ENCODE measurements around the gene MYRIP.
"Not testable (repeated sequence)": the region's sequence is repeated elsewhere in the genome, so short reads cannot be mapped to it uniquely, and the experiment has no call there.

Gene MYRIP

DNA sequence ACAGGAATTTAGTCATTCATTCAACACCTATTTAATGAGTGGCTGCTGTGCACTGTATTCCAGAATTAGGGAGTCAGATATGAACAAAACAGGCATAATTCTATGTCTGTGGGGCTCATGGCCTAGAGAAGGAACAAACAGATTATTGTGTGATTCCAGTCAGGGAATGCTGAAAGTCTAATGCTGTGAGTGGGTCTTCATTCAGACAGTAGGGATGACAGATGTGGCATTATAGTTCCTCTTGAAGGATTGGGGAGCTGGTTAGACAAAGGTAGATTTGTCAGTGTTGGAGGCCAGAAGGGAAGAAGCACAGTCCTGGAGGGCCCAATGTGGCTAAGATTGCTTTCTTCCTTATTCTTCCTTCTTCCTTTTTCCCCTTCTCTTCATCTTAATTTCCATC, 273.7 kb downstream of the MYRIP start:
- Histone ChIP-seq H2AK5ac (ENCODE audit: low read length, severe bottlenecking) (peak overlapping the region; percentile 19), H2BK12ac (ENCODE audit: low read length in 2 of 2) (no peak overlapping the region), H4K91ac (ENCODE audit: low read length) (no peak overlapping the region), H2AFZ (ENCODE audit: low read depth, low read length) (no peak overlapping the region), H2BK5ac (ENCODE audit: low read depth, low read length, poor library complexity, severe bottlenecking) (no peak overlapping the region), H3K4me3 (ENCODE audit: insufficient read depth in 1 of 2, low read depth in 1 of 2, low read length in 2 of 2) (no peak overlapping the region), H3K27ac (ENCODE audit: low read length, poor library complexity, severe bottlenecking) (no peak overlapping the region), H3K79me1 (replicated peaks; ENCODE audit: low read length, poor library complexity, severe bottlenecking) (no peaks in the 10 kb centered on the region), H2BK120ac (ENCODE audit: low read depth, low read length) (no peak overlapping the region), H3K23ac (ENCODE audit: low read length in 2 of 2) (no peak overlapping the region), H3K4me1 (ENCODE audit: control insufficient read depth, insufficient read depth, low read depth, low read length) (peaks cover 18% of the 10 kb centered on the region), H3K9me3 (ENCODE audit: control insufficient read depth, low read length) (peaks cover 10% of the 10 kb centered on the region), H3K36me3 (ENCODE audit: control insufficient read depth in 1 of 2, insufficient read depth in 2 of 2, low read depth in 1 of 2, low read length in 2 of 2) (no peaks in the 10 kb centered on the region), H3K18ac (ENCODE audit: low read depth in 1 of 2, low read length in 2 of 2) (no peak overlapping the region), H3K27me3 (ENCODE audit: control insufficient read depth in 1 of 2, insufficient read depth in 1 of 2, low read length in 2 of 2) (no peaks in the 10 kb centered on the region), H3K9ac (ENCODE audit: low read length) (no peak overlapping the region), H3K4ac (ENCODE audit: low read depth in 1 of 2, low read length in 2 of 2) (no peak overlapping the region), H4K8ac (ENCODE audit: low read length) (no peak overlapping the region), H3K14ac (ENCODE audit: low read length in 2 of 2) (no peak overlapping the region), H3K4me2 (ENCODE audit: low read length, poor library complexity, severe bottlenecking) (no peak overlapping the region), H2BK15ac (ENCODE audit: low read depth, poor library complexity, severe bottlenecking) (no peak overlapping the region)
- DNase-seq: no peak

DNA sequence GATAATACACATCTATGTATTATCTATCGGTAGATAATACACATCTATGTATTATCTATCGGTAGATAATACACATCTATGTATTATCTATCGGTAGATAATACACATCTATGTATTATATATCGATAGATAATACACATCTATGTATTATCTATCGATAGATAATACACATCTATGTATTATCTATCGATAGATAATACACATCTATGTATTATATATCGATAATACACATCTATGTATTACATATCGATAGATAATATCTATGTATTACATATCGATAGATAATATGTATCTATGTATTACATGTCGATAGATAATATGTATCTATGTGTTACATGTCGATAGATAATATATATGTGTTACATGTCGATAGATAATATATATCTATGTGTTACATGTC, 275.0 kb downstream of the MYRIP start:
- not testable (repeated sequence) for H3K23ac ChIP-seq (ENCODE audit: low read length in 2 of 2); H2BK120ac ChIP-seq (ENCODE audit: low read depth, low read length); H3K36me3 ChIP-seq (ENCODE audit: control insufficient read depth in 1 of 2, insufficient read depth in 2 of 2, low read depth in 1 of 2, low read length in 2 of 2); H2AK5ac ChIP-seq (ENCODE audit: low read length, severe bottlenecking); H2BK5ac ChIP-seq (ENCODE audit: low read depth, low read length, poor library complexity, severe bottlenecking); H3K9ac ChIP-seq (ENCODE audit: low read length); H3K27me3 ChIP-seq (ENCODE audit: control insufficient read depth in 1 of 2, insufficient read depth in 1 of 2, low read length in 2 of 2); H2AFZ ChIP-seq (ENCODE audit: low read depth, low read length); H3K79me1 ChIP-seq (replicated peaks; ENCODE audit: low read length, poor library complexity, severe bottlenecking); H3K18ac ChIP-seq (ENCODE audit: low read depth in 1 of 2, low read length in 2 of 2); H2BK12ac ChIP-seq (ENCODE audit: low read length in 2 of 2); H3K4me3 ChIP-seq (ENCODE audit: insufficient read depth in 1 of 2, low read depth in 1 of 2, low read length in 2 of 2); H3K14ac ChIP-seq (ENCODE audit: low read length in 2 of 2); H4K91ac ChIP-seq (ENCODE audit: low read length); DNase-seq; H4K8ac ChIP-seq (ENCODE audit: low read length); H2BK15ac ChIP-seq (ENCODE audit: low read depth, poor library complexity, severe bottlenecking); H3K27ac ChIP-seq (ENCODE audit: low read length, poor library complexity, severe bottlenecking); H3K4ac ChIP-seq (ENCODE audit: low read depth in 1 of 2, low read length in 2 of 2); H3K4me2 ChIP-seq (ENCODE audit: low read length, poor library complexity, severe bottlenecking)
- no CpG with 5 or more reads among the region's 12 CpGs for WGBS
- Histone ChIP-seq H3K4me1 (ENCODE audit: control insufficient read depth, insufficient read depth, low read depth, low read length) (peaks cover 18% of the 10 kb centered on the region), H3K9me3 (ENCODE audit: control insufficient read depth, low read length) (peaks cover 10% of the 10 kb centered on the region)

GRCh38 chr3:40086890-40087883, 277.8 kb downstream of the MYRIP start:
- H4K8ac ChIP-seq (ENCODE audit: low read length): no peak overlapping the region
- no peak overlapping the region for H3K4ac ChIP-seq (ENCODE audit: low read depth in 1 of 2, low read length in 2 of 2)
- no peak overlapping the region for H2BK5ac ChIP-seq (ENCODE audit: low read depth, low read length, poor library complexity, severe bottlenecking)
- H3K14ac ChIP-seq (ENCODE audit: low read length in 2 of 2): no peak overlapping the region
- no peak overlapping the region for H3K18ac ChIP-seq (ENCODE audit: low read depth in 1 of 2, low read length in 2 of 2)
- no peak overlapping the region for H2BK15ac ChIP-seq (ENCODE audit: low read depth, poor library complexity, severe bottlenecking)
- no peak overlapping the region for H4K91ac ChIP-seq (ENCODE audit: low read length)
- H3K36me3 ChIP-seq (ENCODE audit: control insufficient read depth in 1 of 2, insufficient read depth in 2 of 2, low read depth in 1 of 2, low read length in 2 of 2): no peaks in the 10 kb centered on the region
- H3K9me3 ChIP-seq (ENCODE audit: control insufficient read depth, low read length): no peaks in the 10 kb centered on the region
- H2AK5ac ChIP-seq (ENCODE audit: low read length, severe bottlenecking): peak overlapping the region; percentile 83
- no peak overlapping the region for H2AFZ ChIP-seq (ENCODE audit: low read depth, low read length)
- no peak overlapping the region for H2BK120ac ChIP-seq (ENCODE audit: low read depth, low read length)
- H3K79me1 ChIP-seq (replicated peaks; ENCODE audit: low read length, poor library complexity, severe bottlenecking): no peaks in the 10 kb centered on the region
- peak overlapping the region; percentile 64 for H3K27ac ChIP-seq (ENCODE audit: low read length, poor library complexity, severe bottlenecking)
- H3K9ac ChIP-seq (ENCODE audit: low read length): no peak overlapping the region
- no peaks in the 10 kb centered on the region for H3K27me3 ChIP-seq (ENCODE audit: control insufficient read depth in 1 of 2, insufficient read depth in 1 of 2, low read length in 2 of 2)
- H3K4me1 ChIP-seq (ENCODE audit: control insufficient read depth, insufficient read depth, low read depth, low read length): peaks cover 18% of the 10 kb centered on the region
- H3K4me3 ChIP-seq (ENCODE audit: insufficient read depth in 1 of 2, low read depth in 1 of 2, low read length in 2 of 2): no peak overlapping the region
- H3K23ac ChIP-seq (ENCODE audit: low read length in 2 of 2): no peak overlapping the region
- 81% methylated on average over 7 of the region's 7 CpGs for WGBS
- no peak for DNase-seq
- H3K4me2 ChIP-seq (ENCODE audit: low read length, poor library complexity, severe bottlenecking): no peak overlapping the region
- H2BK12ac ChIP-seq (ENCODE audit: low read length in 2 of 2): no peak overlapping the region

DNA sequence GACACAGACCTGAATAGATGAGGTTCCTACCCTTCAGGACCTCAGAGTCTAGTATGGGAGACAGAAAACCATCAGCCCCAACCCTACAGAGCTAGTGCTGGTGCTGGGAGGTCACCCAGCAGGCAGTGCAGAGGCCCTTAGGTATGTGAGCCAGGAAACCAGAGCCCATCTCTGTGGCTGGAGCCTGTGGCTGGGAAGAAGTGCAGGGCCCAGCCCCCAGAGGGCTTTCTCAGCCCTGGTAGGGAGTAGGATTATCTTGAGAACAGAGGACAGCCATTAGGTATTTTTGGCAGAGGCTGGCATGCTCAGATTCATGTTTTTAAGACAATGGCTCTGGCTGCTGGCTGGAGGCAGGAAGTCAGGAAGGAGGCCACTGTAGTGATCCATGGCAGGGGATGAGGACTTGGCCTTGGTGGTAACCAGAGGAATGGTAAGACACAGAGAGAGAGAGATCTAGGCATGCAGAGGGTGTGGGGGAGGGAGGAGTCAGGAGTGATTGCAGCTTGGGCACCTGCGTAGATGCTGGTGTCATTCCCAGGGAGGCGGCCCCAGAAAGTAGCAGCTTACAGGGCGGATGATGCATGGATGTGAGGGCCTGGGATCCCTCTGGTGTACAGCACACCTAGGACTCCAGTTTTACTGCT, 279.2 kb downstream of the MYRIP start:
- Histone ChIP-seq H2BK15ac (ENCODE audit: low read depth, poor library complexity, severe bottlenecking) (no peak overlapping the region), H3K14ac (ENCODE audit: low read length in 2 of 2) (no peak overlapping the region), H3K4me3 (ENCODE audit: insufficient read depth in 1 of 2, low read depth in 1 of 2, low read length in 2 of 2) (no peak overlapping the region), H3K18ac (ENCODE audit: low read depth in 1 of 2, low read length in 2 of 2) (no peak overlapping the region), H3K79me1 (replicated peaks; ENCODE audit: low read length, poor library complexity, severe bottlenecking) (no peaks in the 10 kb centered on the region), H3K23ac (ENCODE audit: low read length in 2 of 2) (no peak overlapping the region), H2AFZ (ENCODE audit: low read depth, low read length) (no peak overlapping the region), H3K27ac (ENCODE audit: low read length, poor library complexity, severe bottlenecking) (no peak overlapping the region), H4K8ac (ENCODE audit: low read length) (no peak overlapping the region), H2BK5ac (ENCODE audit: low read depth, low read length, poor library complexity, severe bottlenecking) (no peak overlapping the region), H2AK5ac (ENCODE audit: low read length, severe bottlenecking) (peak overlapping the region; percentile 8), H3K4ac (ENCODE audit: low read depth in 1 of 2, low read length in 2 of 2) (no peak overlapping the region), H3K27me3 (ENCODE audit: control insufficient read depth in 1 of 2, insufficient read depth in 1 of 2, low read length in 2 of 2) (no peaks in the 10 kb centered on the region), H3K4me2 (ENCODE audit: low read length, poor library complexity, severe bottlenecking) (no peak overlapping the region), H4K91ac (ENCODE audit: low read length) (no peak overlapping the region), H3K9ac (ENCODE audit: low read length) (no peak overlapping the region), H3K4me1 (ENCODE audit: control insufficient read depth, insufficient read depth, low read depth, low read length) (peaks cover 18% of the 10 kb centered on the region), H2BK12ac (ENCODE audit: low read length in 2 of 2) (no peak overlapping the region), H3K9me3 (ENCODE audit: control insufficient read depth, low read length) (no peaks in the 10 kb centered on the region), H3K36me3 (ENCODE audit: control insufficient read depth in 1 of 2, insufficient read depth in 2 of 2, low read depth in 1 of 2, low read length in 2 of 2) (no peaks in the 10 kb centered on the region), H2BK120ac (ENCODE audit: low read depth, low read length) (no peak overlapping the region)
- no peak for DNase-seq
- 93% methylated on average over 3 of the region's 3 CpGs for WGBS
